Measurements from ENCODE around the gene SPTLC1. TPM values are rescaled to one million over a fixed set of nuclear protein-coding genes. Genes with fewer than 3 reads are reported as not detected.
"Not testable (repeated sequence)": the region's sequence is repeated elsewhere in the genome, so short reads cannot be mapped to it uniquely, and the experiment has no call there.

SPTLC1 gene
- total RNA-seq, 6 experiments from 2014 or later: 12.4 to 25.3 (median 19.3) TPM

DNA sequence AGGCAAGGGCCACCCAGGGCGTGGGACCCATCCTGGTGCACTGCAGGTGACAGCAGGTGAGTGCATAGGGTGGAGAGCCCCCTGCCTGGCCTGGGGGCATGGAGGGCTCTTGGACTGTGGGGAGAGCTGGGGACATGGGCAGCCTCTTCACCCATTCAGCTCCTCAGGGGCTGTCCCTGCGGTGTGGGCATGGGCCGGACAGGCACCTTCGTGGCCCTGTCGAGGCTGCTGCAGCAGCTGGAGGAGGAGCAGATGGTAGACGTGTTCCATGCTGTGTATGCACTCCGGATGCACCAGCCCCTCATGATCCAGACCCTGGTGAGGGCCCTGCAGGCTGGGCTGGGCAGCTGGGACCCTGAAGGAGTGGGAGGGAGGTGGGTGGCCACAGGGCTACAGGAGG lies 20.4 kb upstream of the SPTLC1 start:
- Histone ChIP-seq H3K27me3 (no peaks in the 10 kb centered on the region), H3K9me3 (no peaks in the 10 kb centered on the region), H3K4me3 (no peak overlapping the region), H3K4me1 (peaks cover 0 to 13% (median 3%) of the 10 kb centered on the region in 4 donors), H3K36me3 (no peaks in the 10 kb centered on the region), H3K27ac (no peak overlapping the region)
- no peak for DNase-seq
- no peak for TF ChIP-seq POLR2A (IDR thresholded peaks at IDR 0.05)
- TF ChIP-seq, protein P1, sequence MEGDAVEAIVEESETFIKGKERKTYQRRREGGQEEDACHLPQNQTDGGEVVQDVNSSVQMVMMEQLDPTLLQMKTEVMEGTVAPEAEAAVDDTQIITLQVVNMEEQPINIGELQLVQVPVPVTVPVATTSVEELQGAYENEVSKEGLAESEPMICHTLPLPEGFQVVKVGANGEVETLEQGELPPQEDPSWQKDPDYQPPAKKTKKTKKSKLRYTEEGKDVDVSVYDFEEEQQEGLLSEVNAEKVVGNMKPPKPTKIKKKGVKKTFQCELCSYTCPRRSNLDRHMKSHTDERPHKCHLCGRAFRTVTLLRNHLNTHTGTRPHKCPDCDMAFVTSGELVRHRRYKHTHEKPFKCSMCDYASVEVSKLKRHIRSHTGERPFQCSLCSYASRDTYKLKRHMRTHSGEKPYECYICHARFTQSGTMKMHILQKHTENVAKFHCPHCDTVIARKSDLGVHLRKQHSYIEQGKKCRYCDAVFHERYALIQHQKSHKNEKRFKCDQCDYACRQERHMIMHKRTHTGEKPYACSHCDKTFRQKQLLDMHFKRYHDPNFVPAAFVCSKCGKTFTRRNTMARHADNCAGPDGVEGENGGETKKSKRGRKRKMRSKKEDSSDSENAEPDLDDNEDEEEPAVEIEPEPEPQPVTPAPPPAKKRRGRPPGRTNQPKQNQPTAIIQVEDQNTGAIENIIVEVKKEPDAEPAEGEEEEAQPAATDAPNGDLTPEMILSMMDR (IDR thresholded peaks at IDR 0.05): no peak
- 50% methylated on average over 2 of the region's 7 CpGs for WGBS (ENCODE audit: insufficient coverage, low coverage, low lambda C conversion rate, missing lambda C conversion rate)
- intact Hi-C loops (cut with DNase I): no loop called here
- no peak for ATAC-seq

DNA sequence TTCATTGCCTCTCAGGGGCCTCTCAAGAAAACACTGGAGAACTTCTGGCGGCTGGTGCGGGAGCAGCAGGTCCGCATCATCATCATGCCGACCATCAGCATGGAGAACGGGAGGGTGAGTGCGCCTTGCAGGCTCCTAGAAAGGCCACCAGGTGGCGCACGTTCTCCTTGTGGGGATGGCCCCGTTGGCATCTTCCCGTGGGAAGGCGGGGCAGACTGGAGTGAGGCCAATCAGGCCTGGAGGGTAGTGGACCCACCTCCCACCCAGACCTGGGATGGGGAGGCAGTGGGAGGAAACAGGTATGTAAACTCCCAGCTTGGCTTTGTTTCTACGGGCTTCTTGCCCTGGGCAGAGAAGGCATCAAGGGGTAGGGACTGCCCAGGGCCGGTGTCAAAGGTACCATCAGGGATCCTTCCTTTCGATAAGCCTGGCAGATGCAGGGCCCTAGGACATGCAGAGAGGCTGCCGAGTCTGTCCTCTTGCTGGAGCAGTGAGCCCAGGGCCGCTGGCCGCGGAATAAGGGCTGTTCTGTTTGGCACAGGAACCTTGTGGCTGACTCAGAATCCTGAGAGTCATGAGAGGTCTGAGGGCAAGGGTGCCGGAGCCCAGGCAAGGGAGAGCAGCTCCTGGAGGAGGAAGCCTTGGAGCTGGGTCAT lies 18.9 kb upstream of the SPTLC1 start:
- no peaks in the 10 kb centered on the region for H3K9me3 ChIP-seq
- no peaks in the 10 kb centered on the region for H3K36me3 ChIP-seq
- peaks cover 0 to 5% (median 0%) of the 10 kb centered on the region in 4 donors for H3K4me1 ChIP-seq
- DNase-seq: peak; percentile 77 to 85 (median 81)
- ATAC-seq: peak; percentile 82 to 93 (median 90)
- no peak overlapping the region for H3K27ac ChIP-seq
- 1% methylated on average over 12 of the region's 19 CpGs for WGBS (ENCODE audit: insufficient coverage, low coverage, low lambda C conversion rate, missing lambda C conversion rate)
- no peak overlapping the region for H3K4me3 ChIP-seq
- H3K27me3 ChIP-seq: no peaks in the 10 kb centered on the region
- intact Hi-C loops (cut with DNase I): no loop called here
- no peak for TF ChIP-seq POLR2A (IDR thresholded peaks at IDR 0.05)
- TF ChIP-seq, protein P1 (IDR thresholded peaks at IDR 0.05): peak; percentile 56 to 99 (median 98)

DNA sequence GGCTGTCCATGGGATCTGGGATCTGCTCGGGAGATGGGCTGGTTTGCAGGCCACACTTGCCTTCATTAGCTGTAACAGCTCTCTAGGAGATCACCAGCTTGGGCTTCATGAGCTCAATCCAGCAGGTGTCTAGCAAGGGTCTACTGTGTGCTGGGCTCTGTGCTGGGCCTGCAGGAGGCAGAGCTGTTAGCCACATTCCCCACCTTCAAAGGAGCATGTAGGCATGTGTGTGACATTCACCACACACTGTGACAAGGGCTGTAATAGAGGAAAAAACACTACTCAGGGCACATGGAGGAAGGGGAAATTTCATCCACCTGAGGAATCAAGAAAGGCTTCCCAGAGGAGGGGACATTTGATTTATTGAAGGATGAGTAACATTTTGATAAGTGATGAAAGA lies 17.7 kb upstream of the SPTLC1 start:
- H3K9me3 ChIP-seq; DNase-seq; H3K4me1 ChIP-seq; H3K4me3 ChIP-seq; intact Hi-C loops (cut with DNase I); H3K36me3 ChIP-seq; H3K27me3 ChIP-seq; H3K27ac ChIP-seq; ATAC-seq: not testable (repeated sequence)
- WGBS (ENCODE audit: insufficient coverage, low coverage, low lambda C conversion rate, missing lambda C conversion rate): no CpG with 5 or more reads among the region's 1 CpG

DNA sequence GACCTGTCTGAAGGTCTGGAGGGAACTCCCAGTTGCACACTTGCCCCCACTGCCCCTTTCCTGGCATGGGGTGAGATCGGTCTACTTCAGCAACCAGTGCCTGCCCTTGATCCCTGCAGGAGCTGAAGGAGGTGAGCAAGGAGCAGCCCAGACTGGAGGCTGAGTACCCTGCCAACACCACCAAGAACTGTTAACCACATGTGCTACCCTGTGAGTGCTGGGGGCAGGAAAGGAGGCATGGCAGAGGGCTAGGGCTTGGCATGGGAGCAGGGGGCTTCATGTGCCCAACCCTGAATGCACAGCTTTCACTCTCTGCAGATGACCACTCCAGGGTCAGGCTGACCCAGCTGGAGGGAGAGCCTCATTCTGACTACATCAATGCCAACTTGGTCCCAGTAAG lies 17.3 kb upstream of the SPTLC1 start:
- Histone ChIP-seq H3K4me1 (peaks cover 0 to 5% (median 0%) of the 10 kb centered on the region in 4 donors), H3K27ac (no peak overlapping the region), H3K36me3 (no peaks in the 10 kb centered on the region), H3K9me3 (no peaks in the 10 kb centered on the region), H3K4me3 (no peak overlapping the region), H3K27me3 (no peaks in the 10 kb centered on the region)
- DNase-seq (no peak), ATAC-seq (no peak)
- TF ChIP-seq, protein P1 (IDR thresholded peaks at IDR 0.05): no peak
- TF ChIP-seq POLR2A (IDR thresholded peaks at IDR 0.05): no peak
- intact Hi-C loops (cut with DNase I): no loop called here
- WGBS (ENCODE audit: insufficient coverage, low coverage, low lambda C conversion rate, missing lambda C conversion rate): no CpG with 5 or more reads among the region's 1 CpG

DNA sequence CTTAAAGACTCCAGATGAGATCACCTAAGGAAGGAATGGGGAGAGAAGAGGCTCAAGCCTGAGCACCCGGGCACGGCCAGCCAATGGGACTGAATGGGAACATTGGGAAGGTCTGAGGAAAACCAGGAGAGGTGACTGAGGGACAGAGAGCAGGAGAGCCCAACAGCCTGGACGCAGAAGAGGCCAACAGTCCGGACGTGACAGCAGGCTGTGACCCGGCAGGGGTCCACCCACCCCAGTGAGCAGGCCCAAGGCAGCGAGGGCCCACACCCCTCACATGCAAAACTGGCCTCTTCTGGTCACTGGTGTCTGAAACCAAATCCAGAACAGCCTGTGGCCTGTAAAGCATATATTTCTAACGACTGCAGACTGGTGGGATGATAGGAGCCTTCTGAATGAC lies 7.6 kb upstream of the SPTLC1 start:
- Histone ChIP-seq H3K27ac (no peak overlapping the region), H3K36me3 (no peaks in the 10 kb centered on the region), H3K9me3 (no peaks in the 10 kb centered on the region), H3K27me3 (no peaks in the 10 kb centered on the region), H3K4me1 (no peaks in the 10 kb centered on the region), H3K4me3 (no peak overlapping the region)
- ATAC-seq: no peak
- intact Hi-C loops (cut with DNase I): no loop called here
- 42% methylated on average over 5 of the region's 8 CpGs for WGBS (ENCODE audit: insufficient coverage, low coverage, low lambda C conversion rate, missing lambda C conversion rate)
- no peak for DNase-seq
- TF ChIP-seq, protein P1 (IDR thresholded peaks at IDR 0.05): no peak
- no peak for TF ChIP-seq POLR2A (IDR thresholded peaks at IDR 0.05)
